MM.1S (cell line): ENCODE data around the gene PTPRN2.

Experiments
- EZH2 ChIP-seq: fragments of 300-600 bp; sonication (generic); optimal IDR thresholded peaks from 2 replicates; pipeline ENCODE3; 2017; ENCODE audit warnings: low read depth, mild to moderate bottlenecking, antibody characterized with exemption, low read length, mixed read lengths
- EZH2phosphoT487 ChIP-seq: fragments of 300-600 bp; sonication (generic); IDR thresholded peaks from 2 replicates; pipeline ENCODE4 v1.6.1; 2018; ENCODE audit warnings: antibody characterized with exemption, low read length
- TF ChIP-seq, protein P1 (sequence below): fragments of 300-600 bp; sonication (generic); IDR thresholded peaks from 2 replicates; pipeline ENCODE4 v1.5.1; 2016; ENCODE audit warnings: antibody characterized with exemption, low read length, mixed read lengths

DNA sequence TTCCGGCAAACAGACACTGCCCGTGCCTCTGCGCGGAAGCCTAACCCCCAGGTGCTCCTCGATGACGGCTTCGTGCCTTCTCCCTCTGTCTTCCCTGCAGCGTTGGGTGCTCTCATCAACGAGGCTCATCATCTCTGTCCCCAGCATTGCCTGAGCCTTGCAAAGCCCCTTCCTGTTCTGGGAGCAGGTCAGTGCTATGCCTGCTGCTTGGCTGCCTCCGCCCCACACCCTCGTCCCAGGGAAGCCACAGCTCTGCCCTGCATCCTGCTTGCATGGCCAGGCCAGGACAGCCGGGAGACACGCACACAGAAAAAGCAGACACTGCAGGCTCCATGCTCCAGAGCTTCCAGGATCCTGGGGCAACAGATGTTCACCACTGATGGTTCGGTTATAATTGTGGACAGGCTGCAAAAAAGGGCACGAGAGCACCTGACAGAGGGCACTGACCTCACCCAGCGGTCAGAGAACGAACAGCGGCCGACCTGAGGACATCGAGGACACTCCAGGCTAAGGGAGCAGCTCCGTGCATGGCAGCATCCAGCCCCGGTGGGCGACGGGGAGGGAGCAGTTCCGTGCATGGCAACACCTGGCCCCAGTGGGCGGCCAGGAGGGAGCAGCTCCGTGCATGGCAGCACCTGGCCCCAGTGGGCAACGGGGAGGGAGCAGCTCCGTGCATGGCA is 265.5 kb downstream of the PTPRN2 start:
- TF ChIP-seq EZH2 = no peak
- TF ChIP-seq, protein P1, sequence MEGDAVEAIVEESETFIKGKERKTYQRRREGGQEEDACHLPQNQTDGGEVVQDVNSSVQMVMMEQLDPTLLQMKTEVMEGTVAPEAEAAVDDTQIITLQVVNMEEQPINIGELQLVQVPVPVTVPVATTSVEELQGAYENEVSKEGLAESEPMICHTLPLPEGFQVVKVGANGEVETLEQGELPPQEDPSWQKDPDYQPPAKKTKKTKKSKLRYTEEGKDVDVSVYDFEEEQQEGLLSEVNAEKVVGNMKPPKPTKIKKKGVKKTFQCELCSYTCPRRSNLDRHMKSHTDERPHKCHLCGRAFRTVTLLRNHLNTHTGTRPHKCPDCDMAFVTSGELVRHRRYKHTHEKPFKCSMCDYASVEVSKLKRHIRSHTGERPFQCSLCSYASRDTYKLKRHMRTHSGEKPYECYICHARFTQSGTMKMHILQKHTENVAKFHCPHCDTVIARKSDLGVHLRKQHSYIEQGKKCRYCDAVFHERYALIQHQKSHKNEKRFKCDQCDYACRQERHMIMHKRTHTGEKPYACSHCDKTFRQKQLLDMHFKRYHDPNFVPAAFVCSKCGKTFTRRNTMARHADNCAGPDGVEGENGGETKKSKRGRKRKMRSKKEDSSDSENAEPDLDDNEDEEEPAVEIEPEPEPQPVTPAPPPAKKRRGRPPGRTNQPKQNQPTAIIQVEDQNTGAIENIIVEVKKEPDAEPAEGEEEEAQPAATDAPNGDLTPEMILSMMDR = no peak
- TF ChIP-seq EZH2phosphoT487 = no peak
